Chondrocyte (in vitro differentiated cells): Measurements from ENCODE around the gene SLC35F3. TPM values are rescaled to one million over a fixed set of nuclear protein-coding genes. Genes with fewer than 3 reads are reported as not detected.

ENCODE experiments used
- DNase-seq: peaks from one replicate; pipeline ENCODE4 v3.0.0; 2021; ENCODE audit warnings: mixed read lengths, low spot score
- H3K27ac Mint-ChIP-seq: one replicate; pipeline ENCODE4 v1.8.0; 2021; ENCODE audit warnings: mild to moderate bottlenecking, moderate library complexity, mixed read lengths; ENCODE audit not compliant: unreplicated experiment
- H3K27me3 Mint-ChIP-seq: 2 replicates; pipeline ENCODE4 v1.8.0; 2021; ENCODE audit warnings: low read depth, mixed read lengths
- H3K36me3 Mint-ChIP-seq: 2 replicates; pipeline ENCODE4 v1.8.0; 2021; ENCODE audit warnings: low read depth, mixed read lengths
- H3K4me1 Mint-ChIP-seq: 2 replicates; pipeline ENCODE4 v1.8.0; 2021; ENCODE audit warnings: low read depth, mild to moderate bottlenecking, mixed read lengths
- H3K4me3 Mint-ChIP-seq: one replicate; pipeline ENCODE4 v1.8.0; 2021; ENCODE audit warnings: mild to moderate bottlenecking, moderate library complexity, mixed read lengths; ENCODE audit not compliant: unreplicated experiment
- H3K9me3 Mint-ChIP-seq: 2 replicates; pipeline ENCODE4 v1.8.0; 2021; ENCODE audit warnings: low read depth, mixed read lengths
- total RNA-seq: library from RNA; stranded (reverse); gene quantifications from 3 replicates; pipeline ENCODE4 v1.2.1, GENCODE V29; 2021
- TF ChIP-seq, protein P1 (sequence below): fragments of 200-600 bp; sonication (generic); IDR thresholded peaks from 2 replicates; pipeline ENCODE4 v1.5.0; 2021; ENCODE audit warnings: antibody characterized with exemption, mild to moderate bottlenecking, moderate library complexity

SLC35F3 gene
- total RNA-seq, 1 donor from 2014 or later = not detected

DNA sequence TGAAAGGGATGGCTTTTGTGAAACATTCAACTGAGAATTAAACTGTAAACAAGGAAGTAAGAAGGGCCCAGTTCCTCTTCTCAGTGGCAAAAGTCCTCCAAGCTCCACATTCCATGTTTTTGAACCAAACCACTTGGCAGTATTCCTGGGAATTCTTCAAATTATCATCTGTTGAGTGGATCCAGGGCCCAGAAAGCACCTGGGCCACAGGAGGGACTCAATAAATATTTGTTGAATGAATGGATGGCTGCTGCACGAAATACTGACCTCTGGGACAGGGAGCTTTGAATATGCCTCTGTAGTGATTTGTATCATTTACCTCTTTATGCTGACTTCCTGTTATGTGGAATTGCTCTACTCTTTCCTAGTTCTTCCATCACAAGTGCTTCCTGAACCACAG lies 4.7 kb downstream of the SLC35F3 start:
- Mint-ChIP-seq H3K9me3 (no peaks in the 10 kb centered on the region), H3K4me3 (no peak overlapping the region), H3K36me3 (no peaks in the 10 kb centered on the region), H3K27me3 (peaks cover 27% of the 10 kb centered on the region), H3K4me1 (peaks cover 7% of the 10 kb centered on the region), H3K27ac (no peak overlapping the region)
- TF ChIP-seq, protein P1, sequence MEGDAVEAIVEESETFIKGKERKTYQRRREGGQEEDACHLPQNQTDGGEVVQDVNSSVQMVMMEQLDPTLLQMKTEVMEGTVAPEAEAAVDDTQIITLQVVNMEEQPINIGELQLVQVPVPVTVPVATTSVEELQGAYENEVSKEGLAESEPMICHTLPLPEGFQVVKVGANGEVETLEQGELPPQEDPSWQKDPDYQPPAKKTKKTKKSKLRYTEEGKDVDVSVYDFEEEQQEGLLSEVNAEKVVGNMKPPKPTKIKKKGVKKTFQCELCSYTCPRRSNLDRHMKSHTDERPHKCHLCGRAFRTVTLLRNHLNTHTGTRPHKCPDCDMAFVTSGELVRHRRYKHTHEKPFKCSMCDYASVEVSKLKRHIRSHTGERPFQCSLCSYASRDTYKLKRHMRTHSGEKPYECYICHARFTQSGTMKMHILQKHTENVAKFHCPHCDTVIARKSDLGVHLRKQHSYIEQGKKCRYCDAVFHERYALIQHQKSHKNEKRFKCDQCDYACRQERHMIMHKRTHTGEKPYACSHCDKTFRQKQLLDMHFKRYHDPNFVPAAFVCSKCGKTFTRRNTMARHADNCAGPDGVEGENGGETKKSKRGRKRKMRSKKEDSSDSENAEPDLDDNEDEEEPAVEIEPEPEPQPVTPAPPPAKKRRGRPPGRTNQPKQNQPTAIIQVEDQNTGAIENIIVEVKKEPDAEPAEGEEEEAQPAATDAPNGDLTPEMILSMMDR = no peak
- no peak for DNase-seq

DNA sequence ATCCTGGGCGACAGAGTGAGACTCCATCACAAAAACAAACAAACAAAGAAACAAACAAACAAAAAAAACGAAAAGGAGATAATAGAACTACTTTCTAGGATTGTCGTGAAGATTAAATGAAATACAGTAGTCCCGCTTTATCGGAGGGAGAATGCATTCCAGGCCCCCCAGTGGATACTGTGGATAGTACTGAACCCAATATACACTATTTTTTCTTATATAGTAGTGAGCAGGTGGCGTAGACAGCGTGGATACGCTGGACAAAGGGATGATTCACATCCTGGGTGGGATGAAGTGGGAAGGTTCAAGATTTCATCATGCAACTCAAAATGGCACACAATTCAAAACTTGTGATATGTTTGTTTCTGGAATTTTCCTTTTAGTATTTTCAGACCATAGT lies 8.0 kb downstream of the SLC35F3 start:
- Mint-ChIP-seq H3K27me3 (peaks cover 4% of the 10 kb centered on the region), H3K9me3 (peaks cover 4% of the 10 kb centered on the region), H3K4me3 (no peak overlapping the region), H3K36me3 (no peaks in the 10 kb centered on the region), H3K4me1 (no peaks in the 10 kb centered on the region), H3K27ac (no peak overlapping the region)
- TF ChIP-seq, protein P1 = no peak
- no peak for DNase-seq

DNA sequence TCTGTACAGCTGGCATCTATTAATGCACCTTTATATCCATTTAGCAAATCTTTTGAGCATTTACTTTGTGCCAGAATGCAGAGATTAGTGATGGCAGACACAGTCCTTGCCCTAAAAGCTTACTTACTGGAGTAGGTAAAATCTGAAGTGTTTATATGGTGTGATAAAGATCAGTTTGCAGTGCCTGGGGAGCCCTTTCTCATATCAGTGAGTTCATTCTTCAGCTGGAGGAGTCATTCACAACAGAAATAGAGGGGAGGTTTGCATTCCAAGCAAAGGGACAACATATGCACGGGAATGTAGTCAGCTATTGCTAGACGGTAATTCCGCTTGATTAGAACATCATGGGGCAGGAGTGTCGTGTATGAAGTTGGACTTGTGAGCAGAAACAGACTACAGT lies 8.4 kb downstream of the SLC35F3 start:
- H3K27ac Mint-ChIP-seq = no peak overlapping the region
- peaks cover 3% of the 10 kb centered on the region for H3K27me3 Mint-ChIP-seq
- DNase-seq = no peak
- H3K36me3 Mint-ChIP-seq = no peaks in the 10 kb centered on the region
- TF ChIP-seq, protein P1 = no peak
- peaks cover 4% of the 10 kb centered on the region for H3K9me3 Mint-ChIP-seq
- no peaks in the 10 kb centered on the region for H3K4me1 Mint-ChIP-seq
- no peak overlapping the region for H3K4me3 Mint-ChIP-seq

DNA sequence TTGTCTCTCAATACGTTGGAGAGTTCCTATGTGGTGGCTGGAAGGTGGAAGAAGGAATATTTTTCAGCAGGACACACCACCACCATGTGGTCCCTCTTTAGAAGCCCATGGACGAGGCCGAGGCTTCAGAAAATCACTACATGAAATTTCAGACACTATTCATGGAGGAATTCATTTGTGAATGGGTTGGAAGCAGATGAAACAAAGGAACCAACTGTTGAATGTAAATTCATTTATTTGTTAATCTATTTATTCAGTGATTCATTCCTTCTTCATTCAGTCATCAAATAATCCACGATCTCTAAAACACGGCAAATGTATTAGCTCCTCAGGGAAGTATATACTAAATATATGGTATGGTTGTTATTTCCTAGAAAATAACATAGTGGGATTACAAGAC lies 12.2 kb downstream of the SLC35F3 start:
- H3K4me1 Mint-ChIP-seq = no peaks in the 10 kb centered on the region
- TF ChIP-seq, protein P1 = no peak
- no peaks in the 10 kb centered on the region for H3K36me3 Mint-ChIP-seq
- H3K4me3 Mint-ChIP-seq = no peak overlapping the region
- H3K9me3 Mint-ChIP-seq = peaks cover 4% of the 10 kb centered on the region
- no peak for DNase-seq
- H3K27me3 Mint-ChIP-seq = no peaks in the 10 kb centered on the region
- no peak overlapping the region for H3K27ac Mint-ChIP-seq

DNA sequence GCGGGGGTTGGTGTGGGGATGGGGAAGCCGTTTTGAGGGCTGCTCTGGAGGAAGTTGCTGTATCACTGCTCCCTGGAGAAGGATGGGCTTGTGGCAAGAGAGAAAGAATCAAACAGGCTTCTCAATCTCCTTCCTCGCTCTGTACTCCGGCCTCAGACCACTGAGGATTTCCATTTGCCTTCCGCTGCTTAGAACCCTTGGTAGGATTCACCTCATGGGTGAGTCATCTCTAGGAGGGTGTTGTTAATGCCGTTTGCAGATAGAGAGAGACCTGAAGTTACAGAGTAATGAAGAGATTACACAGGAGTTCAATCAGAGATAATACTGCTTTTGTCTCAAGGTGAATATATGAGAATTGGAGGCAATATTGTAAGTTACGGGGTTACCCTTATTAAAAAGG lies 15.3 kb downstream of the SLC35F3 start:
- H3K27ac Mint-ChIP-seq = no peak overlapping the region
- DNase-seq = no peak
- H3K36me3 Mint-ChIP-seq = no peaks in the 10 kb centered on the region
- no peak overlapping the region for H3K4me3 Mint-ChIP-seq
- H3K9me3 Mint-ChIP-seq = peaks cover 12% of the 10 kb centered on the region
- no peaks in the 10 kb centered on the region for H3K4me1 Mint-ChIP-seq
- H3K27me3 Mint-ChIP-seq = no peaks in the 10 kb centered on the region
- TF ChIP-seq, protein P1 = no peak
